Measurements from ENCODE around the gene ERAL1.

- no peak for TF ChIP-seq ARNT (IDR thresholded peaks at IDR 0.05)
- no peak for TF ChIP-seq SUZ12 (IDR thresholded peaks at IDR 0.05)
- TF ChIP-seq CTBP1 (IDR thresholded peaks at IDR 0.05; ENCODE audit: borderline replicate concordance), result no peak
- TF ChIP-seq SP1 (IDR thresholded peaks at IDR 0.05), result no peak
- no peak for TF ChIP-seq FOXA1 (IDR thresholded peaks at IDR 0.05)
Observed at GRCh38 chr17:28907709-28908475, 53.1 kb downstream of the ERAL1 start.
